Neutrophil (primary cell): ENCODE data around the gene NDUFAB1.
"Not testable (repeated sequence)": the region's sequence is repeated elsewhere in the genome, so short reads cannot be mapped to it uniquely, and the experiment has no call there.

Experiments used
- H3K27ac ChIP-seq: fragments of 200-600 bp; sonication (generic); 2 replicates; pipeline ENCODE4 v1.5.1; 2016; ENCODE audit warnings: mild to moderate bottlenecking, moderate library complexity
- H3K27me3 ChIP-seq: fragments of 200-600 bp; sonication (generic); 2 replicates; pipeline ENCODE4 v1.6.0; 2016; ENCODE audit warnings: mild to moderate bottlenecking
- H3K36me3 ChIP-seq: fragments of 200-600 bp; sonication (generic); 2 replicates; pipeline ENCODE4 v1.5.1; 2017
- H3K4me1 ChIP-seq, 2 experiments: fragments of 200-600 bp in 1 of 2; sonication (generic) in 1 of 2; 1 replicate in 1 of 2; 2 replicates in 1 of 2; pipeline versions ENCODE4 v1.5.1 to v1.6.1; 2013 to 2016; ENCODE audit warnings: low read depth in 1 of 2, low read length in 1 of 2, mild to moderate bottlenecking in 1 of 2, moderate library complexity in 1 of 2; ENCODE audit not compliant: control insufficient read depth in 1 of 2, insufficient read depth in 1 of 2
- H3K4me3 ChIP-seq, 2 experiments: fragments of 200-600 bp in 1 of 2; sonication (generic) in 1 of 2; 1 replicate in 1 of 2; 2 replicates in 1 of 2; pipeline ENCODE4 v1.5.1; 2013 to 2016; ENCODE audit warnings: low read depth in 1 of 2, low read length in 1 of 2, mild to moderate bottlenecking in 1 of 2, moderate library complexity in 1 of 2
- H3K9me3 ChIP-seq: fragments of 200-600 bp; sonication (generic); 2 replicates; pipeline ENCODE4 v1.5.1; 2016
- TF ChIP-seq, protein P1 (sequence below): fragments of 200-600 bp; sonication (generic); IDR thresholded peaks from 2 replicates; pipeline ENCODE4 v1.5.1; 2016; ENCODE audit warnings: antibody characterized with exemption

NDUFAB1 gene

DNA sequence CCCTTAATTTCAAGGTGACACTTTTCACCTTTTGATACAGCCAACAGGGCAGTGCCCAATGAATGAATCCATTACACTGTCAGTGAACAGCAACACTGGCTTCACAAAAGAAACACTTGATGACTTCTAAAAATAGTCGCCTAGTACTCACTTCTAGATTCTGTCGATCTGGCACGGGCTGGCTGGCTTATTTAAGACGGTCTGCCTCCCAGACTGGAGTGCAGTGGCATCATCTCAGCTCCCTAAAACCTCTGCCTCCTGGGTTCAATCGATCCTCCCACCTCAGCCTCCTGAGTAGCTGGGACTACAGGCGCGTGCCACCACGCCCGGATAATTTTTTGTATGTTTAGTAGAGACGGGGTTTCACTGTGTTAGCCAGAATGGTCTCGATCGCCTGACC lies 1.9 kb downstream of the NDUFAB1 start:
- Histone ChIP-seq H3K36me3 (peaks cover 21% of the 10 kb centered on the region), H3K4me1 (peaks cover 11 to 13% of the 10 kb centered on the region in 2 experiments), H3K27me3 (no peaks in the 10 kb centered on the region), H3K27ac (no peak overlapping the region), H3K4me3 (no peak overlapping the region), H3K9me3 (no peaks in the 10 kb centered on the region)
- TF ChIP-seq, protein P1, sequence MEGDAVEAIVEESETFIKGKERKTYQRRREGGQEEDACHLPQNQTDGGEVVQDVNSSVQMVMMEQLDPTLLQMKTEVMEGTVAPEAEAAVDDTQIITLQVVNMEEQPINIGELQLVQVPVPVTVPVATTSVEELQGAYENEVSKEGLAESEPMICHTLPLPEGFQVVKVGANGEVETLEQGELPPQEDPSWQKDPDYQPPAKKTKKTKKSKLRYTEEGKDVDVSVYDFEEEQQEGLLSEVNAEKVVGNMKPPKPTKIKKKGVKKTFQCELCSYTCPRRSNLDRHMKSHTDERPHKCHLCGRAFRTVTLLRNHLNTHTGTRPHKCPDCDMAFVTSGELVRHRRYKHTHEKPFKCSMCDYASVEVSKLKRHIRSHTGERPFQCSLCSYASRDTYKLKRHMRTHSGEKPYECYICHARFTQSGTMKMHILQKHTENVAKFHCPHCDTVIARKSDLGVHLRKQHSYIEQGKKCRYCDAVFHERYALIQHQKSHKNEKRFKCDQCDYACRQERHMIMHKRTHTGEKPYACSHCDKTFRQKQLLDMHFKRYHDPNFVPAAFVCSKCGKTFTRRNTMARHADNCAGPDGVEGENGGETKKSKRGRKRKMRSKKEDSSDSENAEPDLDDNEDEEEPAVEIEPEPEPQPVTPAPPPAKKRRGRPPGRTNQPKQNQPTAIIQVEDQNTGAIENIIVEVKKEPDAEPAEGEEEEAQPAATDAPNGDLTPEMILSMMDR: no peak

GRCh38 chr16:23590181-23590580 lies 5.9 kb downstream of the NDUFAB1 start:
- H3K27ac ChIP-seq: no peak overlapping the region
- H3K4me1 ChIP-seq: peaks cover 2% of the 10 kb centered on the region in 2 experiments
- peaks cover 47% of the 10 kb centered on the region for H3K36me3 ChIP-seq
- H3K27me3 ChIP-seq: no peaks in the 10 kb centered on the region
- no peak overlapping the region for H3K4me3 ChIP-seq
- H3K9me3 ChIP-seq: no peaks in the 10 kb centered on the region
- TF ChIP-seq, protein P1: no peak

GRCh38 chr16:23587726-23588125 lies 8.4 kb downstream of the NDUFAB1 start:
- TF ChIP-seq, protein P1: no peak
- H3K27ac ChIP-seq: no peak overlapping the region
- no peaks in the 10 kb centered on the region for H3K9me3 ChIP-seq
- H3K4me3 ChIP-seq: no peak overlapping the region
- H3K36me3 ChIP-seq: peaks cover 61% of the 10 kb centered on the region
- H3K27me3 ChIP-seq: no peaks in the 10 kb centered on the region
- H3K4me1 ChIP-seq: no peaks in the 10 kb centered on the region

- H3K4me1 ChIP-seq: no peaks in the 10 kb centered on the region
- no peak overlapping the region for H3K4me3 ChIP-seq
- H3K9me3 ChIP-seq: no peaks in the 10 kb centered on the region
- no peaks in the 10 kb centered on the region for H3K27me3 ChIP-seq
- TF ChIP-seq, protein P1: no peak
- peaks cover 69% of the 10 kb centered on the region for H3K36me3 ChIP-seq
- H3K27ac ChIP-seq: no peak overlapping the region
Observed at GRCh38 chr16:23584186-23585076, 11.7 kb downstream of the NDUFAB1 start.

GRCh38 chr16:23583271-23583670 lies 12.8 kb downstream of the NDUFAB1 start:
- not testable (repeated sequence) for H3K27ac ChIP-seq, H3K9me3 ChIP-seq, H3K27me3 ChIP-seq, H3K4me3 ChIP-seq, H3K4me1 ChIP-seq
- peaks cover 69% of the 10 kb centered on the region for H3K36me3 ChIP-seq

GRCh38 chr16:23581764-23582163 lies 14.4 kb downstream of the NDUFAB1 start:
- Histone ChIP-seq H3K4me3 (no peak overlapping the region), H3K36me3 (peaks cover 59% of the 10 kb centered on the region), H3K27me3 (no peaks in the 10 kb centered on the region), H3K4me1 (peaks cover 0 to 7% of the 10 kb centered on the region in 2 experiments), H3K9me3 (no peaks in the 10 kb centered on the region), H3K27ac (no peak overlapping the region)
- TF ChIP-seq, protein P1: no peak
